Epithelial cell of esophagus (primary cell): ENCODE data around the gene LEAP2.
A peak's percentile ranks its signal among the peaks of the same experiment; 100 is the strongest.

Experiments used
- DNase-seq: peaks from one replicate; pipeline ENCODE4 v3.0.0; 2010; ENCODE audit warnings: low read depth
- H3K4me3 ChIP-seq: 2 replicates; pipeline ENCODE4 v1.5.1; 2011; ENCODE audit warnings: mild to moderate bottlenecking, low read length, control low read depth
- CTCF ChIP-seq: IDR thresholded peaks from 2 replicates; pipeline ENCODE4 v1.5.1; 2011; ENCODE audit warnings: low read depth, mild to moderate bottlenecking, low read length, control low read depth, inconsistent platforms; ENCODE audit not compliant: insufficient read depth; ENCODE audit errors: missing control alignments

The LEAP2 gene

GRCh38 chr5:132909702-132910101, 36.2 kb downstream of the LEAP2 start:
- DNase-seq, result no peak
- TF ChIP-seq CTCF, result no peak
- H3K4me3 ChIP-seq, result no peak overlapping the region

GRCh38 chr5:132915681-132916080, 42.2 kb downstream of the LEAP2 start:
- no peak for TF ChIP-seq CTCF
- DNase-seq, result peak; percentile 42
- no peak overlapping the region for H3K4me3 ChIP-seq

GRCh38 chr5:132916086-132916485, 42.6 kb downstream of the LEAP2 start:
- DNase-seq, result no peak
- H3K4me3 ChIP-seq, result no peak overlapping the region
- TF ChIP-seq CTCF, result no peak
